H4 (cell line): ENCODE results near the gene FDX2. TPM values are rescaled to one million over a fixed set of nuclear protein-coding genes. Genes with fewer than 3 reads are reported as not detected.

Experiments used
- DNase-seq: peaks from one replicate; pipeline ENCODE4 v3.0.0-alpha.2; 2015; ENCODE audit warnings: low spot score
- total RNA-seq: library from RNA; depleted of rRNA; stranded (reverse); fragments of >200 nt; shearing (Covaris generic); gene quantifications from 2 replicates; pipeline ENCODE4 v1.2.3, GENCODE V29; 2014

The FDX2 gene
- total RNA-seq, 1 experiment from 2014 or later: 23.6 TPM

DNA sequence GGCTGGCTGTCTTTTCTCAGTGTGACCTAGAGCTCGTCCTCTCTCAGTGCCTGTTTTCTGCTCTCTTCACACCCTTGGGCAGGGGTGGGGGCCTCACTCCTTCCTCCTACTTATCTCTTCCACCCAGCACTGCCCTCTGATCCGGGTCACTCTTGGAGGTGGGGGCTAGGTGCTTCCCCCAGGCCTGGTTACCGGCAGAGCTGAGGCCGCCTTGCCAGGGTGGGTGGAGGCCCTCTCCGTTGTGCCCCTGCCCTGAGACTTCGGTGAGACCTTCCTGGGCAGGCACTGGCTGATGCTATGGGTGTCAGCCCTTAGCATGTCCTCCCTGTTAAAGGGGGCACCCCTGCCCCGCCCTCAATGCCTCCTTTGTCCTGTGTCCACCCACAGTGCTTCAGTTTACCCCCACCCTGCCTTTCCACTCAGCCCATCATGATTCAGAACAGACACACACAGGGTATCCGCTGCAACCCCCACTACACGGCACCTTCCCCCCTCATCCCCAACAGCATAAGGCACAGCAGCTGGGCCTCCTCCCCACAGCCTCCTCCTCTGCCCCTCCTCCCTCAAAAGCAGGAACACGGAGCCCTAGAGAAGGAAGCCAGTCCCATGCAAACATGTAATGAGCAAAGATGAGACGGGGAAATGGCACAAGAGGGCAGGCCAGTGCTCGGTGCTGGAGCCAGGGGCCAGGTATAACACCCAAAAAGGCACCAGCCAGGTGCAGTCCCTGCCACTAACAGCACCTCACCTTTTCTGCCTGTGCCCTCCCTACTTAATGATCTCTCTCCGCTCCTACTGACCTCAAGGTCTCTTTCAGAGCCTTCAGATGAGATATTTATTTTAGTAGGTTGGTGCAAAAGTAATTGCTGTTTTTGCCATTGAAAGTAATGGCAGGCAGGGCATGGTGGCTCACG, 16.0 kb downstream of the FDX2 start:
- no peak for DNase-seq

DNA sequence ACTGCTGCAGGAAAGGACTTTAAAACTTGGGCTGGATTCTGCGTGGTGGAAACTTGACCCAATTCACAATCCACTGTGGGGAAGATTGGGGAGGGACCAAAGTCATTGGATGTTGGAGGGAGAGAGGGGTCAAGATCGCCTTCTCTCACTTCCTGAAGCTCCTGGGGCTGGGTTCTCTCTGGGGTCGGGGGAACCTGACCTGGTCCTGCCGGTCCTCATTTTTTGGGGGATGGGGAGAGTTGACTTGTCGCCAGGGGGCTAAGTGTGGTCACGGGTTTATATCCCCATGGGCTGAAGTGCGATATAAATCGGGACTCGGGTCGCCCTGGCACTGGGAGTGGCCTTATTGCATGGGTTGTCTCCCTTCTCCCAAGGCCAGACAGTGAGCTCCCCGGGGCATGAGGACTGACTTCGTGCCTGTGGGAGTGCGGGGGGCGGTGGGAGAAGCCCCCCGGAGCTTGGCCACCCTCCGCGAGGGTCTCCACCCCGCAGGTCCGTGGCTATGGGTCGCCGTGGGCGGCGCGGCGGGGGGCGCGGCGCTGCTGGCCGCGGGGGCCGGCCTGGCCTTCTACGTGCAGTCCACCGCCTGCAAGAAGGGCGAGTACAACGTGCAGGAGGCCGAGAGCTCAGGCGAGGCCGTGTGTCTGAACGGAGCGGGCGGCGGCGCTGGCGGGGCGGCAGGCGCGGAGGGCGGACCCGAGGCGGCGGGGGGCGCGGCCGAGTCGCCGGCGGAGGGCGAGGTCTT, 19.8 kb downstream of the FDX2 start:
- no peak for DNase-seq

DNA sequence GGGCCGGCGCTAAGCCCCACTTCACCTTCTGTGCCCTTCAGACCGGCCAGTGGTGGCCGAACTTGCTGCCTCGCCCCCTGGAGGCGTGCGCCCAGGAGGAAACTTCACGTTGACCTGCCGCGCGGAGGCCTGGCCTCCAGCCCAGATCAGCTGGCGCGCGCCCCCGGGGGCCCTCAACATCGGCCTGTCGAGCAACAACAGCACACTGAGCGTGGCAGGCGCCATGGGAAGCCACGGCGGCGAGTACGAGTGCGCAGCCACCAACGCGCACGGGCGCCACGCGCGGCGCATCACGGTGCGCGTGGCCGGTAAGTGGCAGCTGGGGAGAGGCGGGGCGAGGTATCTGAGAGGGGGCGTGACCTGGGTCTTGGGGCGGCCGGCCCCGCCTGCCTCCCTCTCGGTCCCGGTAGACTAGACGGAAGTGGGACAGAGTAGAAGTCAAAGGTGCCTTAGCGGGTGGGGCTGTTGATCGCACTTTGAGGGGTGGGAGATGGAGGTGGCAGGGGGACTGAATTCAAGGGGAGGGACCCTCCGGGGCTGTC, 20.4 kb downstream of the FDX2 start:
- DNase-seq: no peak

- DNase-seq: no peak
Measured at GRCh38 chr19:10294368-10294697, 21.5 kb downstream of the FDX2 start.

- no peak for DNase-seq
Measured at GRCh38 chr19:10293637-10294367, 22.0 kb downstream of the FDX2 start.

GRCh38 chr19:10292789-10293636, 22.8 kb downstream of the FDX2 start:
- no peak for DNase-seq

DNA sequence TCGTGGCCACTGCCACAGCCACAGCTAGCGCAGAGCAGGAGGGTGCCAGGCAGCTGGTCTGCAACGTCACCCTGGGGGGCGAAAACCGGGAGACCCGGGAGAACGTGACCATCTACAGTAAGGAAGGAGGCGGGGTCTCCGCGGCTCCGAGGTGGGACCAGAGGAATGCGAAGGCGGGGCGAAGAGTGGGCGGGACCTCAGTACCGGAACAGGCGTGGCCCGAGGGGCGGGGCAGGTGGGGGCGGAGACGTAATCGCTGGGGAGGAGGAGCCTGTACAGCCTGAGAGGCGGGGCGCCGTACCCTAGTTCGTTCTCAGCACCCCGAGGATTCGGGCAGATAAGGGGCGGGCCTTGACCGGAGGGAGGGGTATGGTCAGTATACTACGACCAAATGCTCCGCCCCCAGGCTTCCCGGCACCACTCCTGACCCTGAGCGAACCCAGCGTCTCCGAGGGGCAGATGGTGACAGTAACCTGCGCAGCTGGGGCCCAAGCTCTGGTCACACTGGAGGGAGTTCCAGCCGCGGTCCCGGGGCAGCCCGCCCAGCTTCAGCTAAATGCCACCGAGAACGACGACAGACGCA, 23.5 kb downstream of the FDX2 start:
- no peak for DNase-seq

GRCh38 chr19:10291554-10292205, 24.1 kb downstream of the FDX2 start:
- DNase-seq: no peak

DNA sequence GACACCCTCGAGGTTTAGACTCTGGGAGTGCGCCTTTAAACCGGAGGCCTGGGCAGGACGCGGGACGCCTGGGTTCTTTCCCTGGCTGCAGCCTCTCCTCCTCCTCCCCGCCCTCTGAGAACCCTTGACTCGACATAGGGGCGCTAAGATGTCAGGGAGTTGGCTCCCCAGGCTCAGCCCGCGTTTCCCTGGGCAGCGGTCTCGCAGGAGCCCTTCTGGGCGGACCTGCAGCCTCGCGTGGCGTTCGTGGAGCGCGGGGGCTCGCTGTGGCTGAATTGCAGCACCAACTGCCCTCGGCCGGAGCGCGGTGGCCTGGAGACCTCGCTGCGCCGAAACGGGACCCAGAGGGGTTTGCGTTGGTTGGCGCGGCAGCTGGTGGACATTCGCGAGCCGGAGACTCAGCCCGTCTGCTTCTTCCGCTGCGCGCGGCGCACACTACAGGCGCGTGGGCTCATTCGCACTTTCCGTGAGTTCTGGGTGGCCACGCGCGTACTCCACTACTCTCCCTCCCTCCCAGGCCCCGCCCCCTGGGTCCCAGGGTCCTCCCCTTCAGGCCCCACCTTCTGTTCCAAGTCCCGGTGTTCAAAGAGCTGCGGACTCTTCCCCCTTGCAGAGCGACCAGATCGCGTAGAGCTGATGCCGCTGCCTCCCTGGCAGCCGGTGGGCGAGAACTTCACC, 24.8 kb downstream of the FDX2 start:
- no peak for DNase-seq

DNA sequence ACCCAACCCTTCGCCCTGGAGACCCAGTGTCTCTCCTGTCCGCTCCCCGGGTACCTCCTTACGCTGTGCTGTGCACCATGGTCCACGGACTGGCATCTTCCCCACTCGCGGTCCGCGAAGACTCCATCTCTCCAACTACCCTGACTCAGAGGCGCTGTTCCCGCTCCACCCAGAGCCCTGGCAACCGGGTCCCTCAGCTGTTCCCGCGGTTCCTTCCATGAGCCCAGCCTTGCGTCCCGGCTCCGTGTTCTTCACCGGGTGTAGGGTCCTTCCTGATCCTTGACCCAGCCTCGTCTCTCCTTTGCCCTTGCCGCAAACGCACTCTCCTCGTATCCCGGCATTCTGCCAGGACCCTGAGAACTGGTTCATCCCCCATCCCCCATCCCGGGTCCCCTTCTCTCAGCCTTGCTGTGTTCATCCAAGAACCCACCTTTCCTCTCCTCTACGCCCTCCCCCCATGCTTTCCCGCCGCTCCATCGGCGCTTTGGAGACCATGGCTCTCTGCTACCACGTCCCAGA, 25.4 kb downstream of the FDX2 start:
- DNase-seq: no peak

DNA sequence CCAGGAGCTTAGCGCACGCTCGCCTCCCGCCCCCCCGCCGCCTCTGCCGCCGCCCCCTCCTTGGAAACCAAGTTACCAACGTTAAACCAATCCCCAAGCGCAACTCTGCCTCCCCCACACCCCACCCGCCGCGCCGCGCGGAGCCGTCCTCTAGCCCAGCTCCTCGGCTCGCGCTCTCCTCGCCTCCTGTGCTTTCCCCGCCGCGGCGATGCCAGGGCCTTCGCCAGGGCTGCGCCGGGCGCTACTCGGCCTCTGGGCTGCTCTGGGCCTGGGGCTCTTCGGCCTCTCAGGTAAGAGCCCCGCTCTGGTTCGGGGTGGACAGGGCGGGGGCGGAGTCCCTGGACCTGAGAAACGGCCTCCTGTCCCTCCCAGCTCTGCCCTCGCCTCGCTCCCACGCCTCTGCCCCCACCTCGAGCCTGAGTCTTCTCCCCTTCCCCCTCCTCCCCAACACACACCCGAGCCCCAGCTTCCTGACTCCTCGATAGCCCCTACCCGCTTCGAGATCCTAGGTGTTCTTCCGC, 25.9 kb downstream of the FDX2 start, which contains the start of gene ICAM5:
ICAM5 (plus strand) TSS at position 117 of the 521 bp plus-strand sequence; CDS start at position 209, 92 bp downstream.
- no peak for DNase-seq

DNA sequence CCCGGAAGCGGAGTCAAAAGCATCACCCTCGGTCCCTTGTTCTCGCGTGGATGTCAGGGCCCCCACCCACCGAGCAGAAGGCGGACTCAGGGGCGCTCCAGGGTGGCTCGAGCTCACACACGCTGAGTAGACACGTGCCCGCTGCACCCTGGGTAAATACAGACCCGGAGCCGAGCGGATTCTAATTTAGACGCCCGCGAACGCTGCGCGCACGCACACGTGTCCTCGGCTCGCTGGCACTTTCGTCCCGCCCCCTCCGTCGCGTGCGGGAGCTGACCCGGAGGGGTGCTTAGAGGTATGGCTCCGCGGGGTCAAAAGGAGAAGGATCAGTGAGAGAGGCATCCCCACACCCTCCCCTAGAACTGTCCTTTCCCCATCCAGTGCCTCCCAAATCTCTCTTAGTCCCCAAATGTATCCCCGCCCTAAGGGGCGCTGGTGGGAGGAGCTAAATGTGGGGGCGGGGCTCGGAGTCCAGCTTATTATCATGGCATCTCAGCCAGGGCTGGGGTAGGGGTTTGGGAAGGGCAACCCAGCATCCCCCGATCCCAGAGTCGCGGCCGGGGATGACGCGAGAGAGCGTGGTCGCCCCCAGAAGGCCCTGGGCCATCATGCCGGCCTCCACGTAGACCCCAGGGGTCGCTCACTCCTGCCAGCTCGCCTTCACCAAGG, 26.5 kb downstream of the FDX2 start:
- no peak for DNase-seq

DNA sequence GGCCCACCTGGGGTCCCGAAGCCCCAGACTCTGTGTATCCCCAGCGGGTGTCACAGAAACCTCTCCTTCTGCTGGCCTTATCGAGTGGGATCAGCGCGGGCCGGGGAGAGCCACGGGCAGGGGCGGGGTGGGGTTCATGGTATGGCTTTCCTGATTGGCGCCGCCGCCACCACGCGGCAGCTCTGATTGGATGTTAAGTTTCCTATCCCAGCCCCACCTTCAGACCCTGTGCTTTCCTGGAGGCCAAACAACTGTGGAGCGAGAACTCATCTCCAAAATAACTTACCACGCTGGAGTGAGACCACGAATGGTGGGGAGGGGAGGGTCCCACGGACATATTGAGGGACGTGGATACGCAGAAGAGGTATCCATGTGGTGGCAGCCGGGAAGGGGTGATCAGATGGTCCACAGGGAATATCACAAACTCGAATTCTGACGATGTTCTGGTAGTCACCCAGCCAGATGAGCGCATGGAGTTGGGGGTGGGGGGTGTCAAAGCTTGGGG, 27.1 kb downstream of the FDX2 start:
- no peak for DNase-seq

DNA sequence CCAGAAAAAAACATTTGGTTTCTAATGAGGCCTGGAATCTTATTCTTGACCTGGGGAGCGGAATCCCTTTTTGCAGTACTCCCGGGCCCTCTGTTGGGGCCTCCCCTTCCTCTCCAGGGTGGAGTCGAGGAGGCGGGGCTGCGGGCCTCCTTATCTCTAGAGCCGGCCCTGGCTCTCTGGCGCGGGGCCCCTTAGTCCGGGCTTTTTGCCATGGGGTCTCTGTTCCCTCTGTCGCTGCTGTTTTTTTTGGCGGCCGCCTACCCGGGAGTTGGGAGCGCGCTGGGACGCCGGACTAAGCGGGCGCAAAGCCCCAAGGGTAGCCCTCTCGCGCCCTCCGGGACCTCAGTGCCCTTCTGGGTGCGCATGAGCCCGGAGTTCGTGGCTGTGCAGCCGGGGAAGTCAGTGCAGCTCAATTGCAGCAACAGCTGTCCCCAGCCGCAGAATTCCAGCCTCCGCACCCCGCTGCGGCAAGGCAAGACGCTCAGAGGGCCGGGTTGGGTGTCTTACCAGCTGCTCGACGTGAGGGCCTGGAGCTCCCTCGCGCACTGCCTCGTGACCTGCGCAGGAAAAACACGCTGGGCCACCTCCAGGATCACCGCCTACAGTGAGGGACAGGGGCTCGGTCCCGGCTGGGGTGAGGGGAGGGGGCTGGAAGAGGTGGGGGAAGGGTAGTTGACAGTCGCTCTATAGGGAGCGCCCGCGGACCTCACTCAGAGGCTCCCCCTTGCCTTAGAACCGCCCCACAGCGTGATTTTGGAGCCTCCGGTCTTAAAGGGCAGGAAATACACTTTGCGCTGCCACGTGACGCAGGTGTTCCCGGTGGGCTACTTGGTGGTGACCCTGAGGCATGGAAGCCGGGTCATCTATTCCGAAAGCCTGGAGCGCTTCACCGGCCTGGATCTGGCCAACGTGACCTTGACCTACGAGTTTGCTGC, 28.7 kb downstream of the FDX2 start, which contains the start of gene ICAM4:
ICAM4 (plus strand) TSS at position 153 of the 935 bp plus-strand sequence; CDS start at position 211, 58 bp downstream.
- DNase-seq: no peak

DNA sequence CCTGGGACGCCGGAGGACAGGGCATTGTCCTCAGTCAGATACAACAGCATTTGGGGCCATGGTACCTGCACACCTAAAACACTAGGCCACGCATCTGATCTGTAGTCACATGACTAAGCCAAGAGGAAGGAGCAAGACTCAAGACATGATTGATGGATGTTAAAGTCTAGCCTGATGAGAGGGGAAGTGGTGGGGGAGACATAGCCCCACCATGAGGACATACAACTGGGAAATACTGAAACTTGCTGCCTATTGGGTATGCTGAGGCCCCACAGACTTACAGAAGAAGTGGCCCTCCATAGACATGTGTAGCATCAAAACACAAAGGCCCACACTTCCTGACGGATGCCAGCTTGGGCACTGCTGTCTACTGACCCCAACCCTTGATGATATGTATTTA, 30.4 kb downstream of the FDX2 start:
- no peak for DNase-seq

DNA sequence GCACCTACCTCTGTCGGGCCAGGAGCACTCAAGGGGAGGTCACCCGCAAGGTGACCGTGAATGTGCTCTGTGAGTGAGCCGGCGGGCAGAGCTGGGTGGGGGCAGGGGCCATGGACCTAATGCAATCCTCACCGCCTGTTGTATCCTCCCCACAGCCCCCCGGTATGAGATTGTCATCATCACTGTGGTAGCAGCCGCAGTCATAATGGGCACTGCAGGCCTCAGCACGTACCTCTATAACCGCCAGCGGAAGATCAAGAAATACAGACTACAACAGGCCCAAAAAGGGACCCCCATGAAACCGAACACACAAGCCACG, 30.9 kb downstream of the FDX2 start:
- no peak for DNase-seq
